Rectal smooth muscle tissue (tissue), 1 donor: ENCODE measurements around the gene PRR29.

Experiments
- H3K27ac ChIP-seq: one replicate; pipeline ENCODE4 v1.7.0; 2013; ENCODE audit warnings: low read depth, low read length, inconsistent platforms
- H3K27me3 ChIP-seq: one replicate; pipeline ENCODE4 v1.7.0; 2013; ENCODE audit warnings: low read length; ENCODE audit not compliant: control insufficient read depth, insufficient read depth
- H3K36me3 ChIP-seq: one replicate; pipeline ENCODE4 v1.7.0; 2013; ENCODE audit warnings: low read length; ENCODE audit not compliant: control insufficient read depth, insufficient read depth
- H3K4me1 ChIP-seq: one replicate; pipeline ENCODE4 v1.7.0; 2013; ENCODE audit warnings: low read length; ENCODE audit not compliant: control insufficient read depth, insufficient read depth
- H3K4me3 ChIP-seq: one replicate; pipeline ENCODE4 v1.7.0; 2013; ENCODE audit warnings: low read length
- H3K9ac ChIP-seq: one replicate; pipeline ENCODE4 v1.7.0; 2013; ENCODE audit warnings: low read length

PRR29 gene

GRCh38 chr17:64037180-64037579 lies 39.0 kb downstream of the PRR29 start:
- Histone ChIP-seq H3K36me3 (no peaks in the 10 kb centered on the region), H3K4me1 (no peaks in the 10 kb centered on the region), H3K4me3 (no peak overlapping the region), H3K27me3 (no peaks in the 10 kb centered on the region), H3K27ac (no peak overlapping the region), H3K9ac (no peak overlapping the region)

- H3K4me1 ChIP-seq, result no peaks in the 10 kb centered on the region
- no peak overlapping the region for H3K9ac ChIP-seq
- H3K4me3 ChIP-seq, result no peak overlapping the region
- H3K27me3 ChIP-seq, result no peaks in the 10 kb centered on the region
- H3K36me3 ChIP-seq, result no peaks in the 10 kb centered on the region
- H3K27ac ChIP-seq, result no peak overlapping the region
Observed at GRCh38 chr17:64037802-64038201, 39.7 kb downstream of the PRR29 start.

GRCh38 chr17:64038331-64039105 lies 40.4 kb downstream of the PRR29 start:
- H3K27me3 ChIP-seq, result no peaks in the 10 kb centered on the region
- no peak overlapping the region for H3K4me3 ChIP-seq
- H3K9ac ChIP-seq, result no peak overlapping the region
- peaks cover 3% of the 10 kb centered on the region for H3K36me3 ChIP-seq
- H3K27ac ChIP-seq, result no peak overlapping the region
- no peaks in the 10 kb centered on the region for H3K4me1 ChIP-seq

- no peak overlapping the region for H3K4me3 ChIP-seq
- H3K36me3 ChIP-seq, result peaks cover 7% of the 10 kb centered on the region
- no peak overlapping the region for H3K9ac ChIP-seq
- no peaks in the 10 kb centered on the region for H3K27me3 ChIP-seq
- H3K27ac ChIP-seq, result no peak overlapping the region
- no peaks in the 10 kb centered on the region for H3K4me1 ChIP-seq
Observed at GRCh38 chr17:64039106-64039400, 40.9 kb downstream of the PRR29 start.

- H3K36me3 ChIP-seq, result peaks cover 18% of the 10 kb centered on the region
Observed at GRCh38 chr17:64040206-64040605, 42.1 kb downstream of the PRR29 start.

GRCh38 chr17:64041912-64042311 lies 43.8 kb downstream of the PRR29 start:
- Histone ChIP-seq H3K36me3 (peaks cover 33% of the 10 kb centered on the region), H3K27ac (peak overlapping the region; percentile 73), H3K27me3 (no peaks in the 10 kb centered on the region), H3K4me3 (no peak overlapping the region), H3K4me1 (no peaks in the 10 kb centered on the region), H3K9ac (no peak overlapping the region)

More at GRCh38 chr17:64040206-64040605, 42.1 kb downstream of the PRR29 start:
- no peak overlapping the region for H3K4me3 ChIP-seq
- no peak overlapping the region for H3K27ac ChIP-seq
- H3K9ac ChIP-seq, result no peak overlapping the region
- H3K27me3 ChIP-seq, result no peaks in the 10 kb centered on the region
- H3K4me1 ChIP-seq, result no peaks in the 10 kb centered on the region

- H3K36me3 ChIP-seq, result peaks cover 34% of the 10 kb centered on the region
Observed at GRCh38 chr17:64042700-64043485, 44.7 kb downstream of the PRR29 start.

GRCh38 chr17:64045176-64045575 lies 47.0 kb downstream of the PRR29 start:
- Histone ChIP-seq H3K36me3 (peaks cover 43% of the 10 kb centered on the region), H3K4me3 (no peak overlapping the region), H3K4me1 (no peaks in the 10 kb centered on the region)

More at GRCh38 chr17:64042700-64043485, 44.7 kb downstream of the PRR29 start:
- Histone ChIP-seq H3K4me1 (no peaks in the 10 kb centered on the region), H3K9ac (no peak overlapping the region), H3K27ac (no peak overlapping the region), H3K27me3 (no peaks in the 10 kb centered on the region), H3K4me3 (no peak overlapping the region)

GRCh38 chr17:64048805-64049204 lies 50.7 kb downstream of the PRR29 start:
- peaks cover 47% of the 10 kb centered on the region for H3K36me3 ChIP-seq

More at GRCh38 chr17:64045176-64045575, 47.0 kb downstream of the PRR29 start:
- Histone ChIP-seq H3K27ac (no peak overlapping the region), H3K27me3 (no peaks in the 10 kb centered on the region), H3K9ac (no peak overlapping the region)

GRCh38 chr17:64051153-64051552 lies 53.0 kb downstream of the PRR29 start:
- H3K27me3 ChIP-seq, result no peaks in the 10 kb centered on the region
- no peak overlapping the region for H3K4me3 ChIP-seq
- H3K27ac ChIP-seq, result no peak overlapping the region
- H3K9ac ChIP-seq, result no peak overlapping the region
- peaks cover 33% of the 10 kb centered on the region for H3K36me3 ChIP-seq
- no peaks in the 10 kb centered on the region for H3K4me1 ChIP-seq

More at GRCh38 chr17:64048805-64049204, 50.7 kb downstream of the PRR29 start:
- Histone ChIP-seq H3K4me1 (no peaks in the 10 kb centered on the region), H3K4me3 (no peak overlapping the region), H3K27me3 (no peaks in the 10 kb centered on the region), H3K27ac (no peak overlapping the region), H3K9ac (no peak overlapping the region)

GRCh38 chr17:64053101-64053500 lies 55.0 kb downstream of the PRR29 start:
- Histone ChIP-seq H3K36me3 (peaks cover 27% of the 10 kb centered on the region), H3K27ac (no peak overlapping the region), H3K4me1 (no peaks in the 10 kb centered on the region), H3K9ac (no peak overlapping the region), H3K27me3 (no peaks in the 10 kb centered on the region), H3K4me3 (no peak overlapping the region)
